ENCODE measurements around the gene IBSP. TPM values are rescaled to one million over a fixed set of nuclear protein-coding genes. Genes with fewer than 3 reads are reported as not detected.
A peak's percentile ranks its signal among the peaks of the same experiment; 100 is the strongest.

Gene IBSP
- not detected for polyA plus RNA-seq (ENCODE audit: insufficient read length)
- long read RNA-seq, donor 1 = 0 reads
- long read RNA-seq, donor 2 = 0 reads
- long read RNA-seq, donor 3 = 0 reads
- long read RNA-seq, donor 4 = 0 reads
- long read RNA-seq, donor 5 = 0 reads
- long read RNA-seq, donor 6 = 0 reads
- long read RNA-seq, donor 7 = 0 reads
- long read RNA-seq, donor 8 = 0 reads

DNA sequence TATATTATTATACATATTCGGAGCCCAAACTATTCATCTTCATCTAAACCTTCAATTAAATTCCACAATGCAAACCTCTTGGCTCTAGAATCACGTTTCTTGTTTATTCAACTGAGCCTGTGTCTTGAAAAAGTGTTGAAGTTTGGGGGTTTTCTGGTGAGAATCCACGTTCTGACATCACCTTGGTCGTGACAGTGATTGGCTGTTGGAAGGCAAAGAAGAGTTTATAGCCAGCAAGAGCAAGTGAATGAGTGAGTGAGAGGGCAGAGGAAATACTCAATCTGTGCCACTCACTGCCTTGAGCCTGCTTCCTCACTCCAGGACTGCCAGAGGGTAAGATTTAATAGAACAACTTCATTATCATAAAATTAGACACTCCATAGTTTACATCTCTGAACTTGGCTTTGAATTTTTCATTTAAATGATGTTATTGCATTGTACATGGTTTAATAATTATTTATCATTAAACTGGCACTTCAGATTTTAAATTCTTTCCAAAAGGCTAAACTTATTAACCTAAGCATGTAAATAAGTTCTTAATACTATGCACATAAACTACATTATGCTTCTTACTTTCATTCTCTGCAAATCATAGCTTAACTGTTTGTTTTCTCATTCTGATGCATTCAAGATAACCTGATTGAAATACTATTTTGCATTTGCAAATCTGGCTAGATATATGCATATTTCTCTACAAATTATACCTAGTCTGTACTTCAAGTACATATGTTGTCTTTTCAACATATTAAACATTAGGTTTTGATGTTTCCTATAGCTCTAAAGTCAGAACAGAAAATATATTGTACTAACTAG, at the start of gene IBSP:
IBSP (plus strand) TSS at position 254 of the 813 bp plus-strand sequence. CDS start 2,808 bp downstream, outside the sequence.
- DNase-seq = no peak

DNA sequence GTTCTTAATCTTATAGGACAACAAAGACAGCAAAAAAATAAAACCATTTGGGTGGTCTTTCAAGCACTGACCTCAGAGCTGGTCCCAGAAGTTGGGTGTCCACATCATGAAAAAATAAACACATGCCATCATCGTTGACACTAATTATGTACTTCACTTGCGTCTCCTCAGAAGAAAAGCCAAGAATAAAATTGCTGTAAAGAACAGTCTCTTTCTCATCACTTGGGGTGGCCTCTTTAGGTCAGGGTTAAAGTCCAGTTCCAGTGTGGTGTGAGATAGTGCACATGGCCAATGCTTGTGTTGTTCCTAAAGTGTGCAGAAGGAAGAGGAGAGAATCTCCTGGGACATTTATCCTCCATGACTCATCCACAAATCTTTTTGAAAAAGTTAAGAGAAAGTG, 49.5 kb upstream of the IBSP start:
- DNase-seq = peak; percentile 6

DNA sequence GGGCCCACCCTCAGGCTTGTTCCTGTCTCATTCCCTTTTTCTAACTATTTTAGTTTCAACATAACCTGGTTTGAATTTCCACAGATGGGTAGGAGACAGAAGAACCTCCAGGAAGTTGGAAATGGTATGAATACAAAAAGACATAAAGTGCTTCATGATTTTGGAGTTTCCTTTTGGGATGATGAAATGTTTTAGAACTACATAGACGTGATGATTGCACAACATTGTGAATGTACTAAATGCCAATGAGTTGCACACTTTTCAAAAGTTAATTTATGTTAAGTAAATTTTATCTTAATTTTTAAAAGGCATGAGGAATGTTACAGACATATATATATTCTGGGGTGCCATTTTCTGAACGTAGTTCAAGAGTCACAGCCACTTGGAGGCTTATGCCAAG, 41.1 kb upstream of the IBSP start:
- DNase-seq = no peak

DNA sequence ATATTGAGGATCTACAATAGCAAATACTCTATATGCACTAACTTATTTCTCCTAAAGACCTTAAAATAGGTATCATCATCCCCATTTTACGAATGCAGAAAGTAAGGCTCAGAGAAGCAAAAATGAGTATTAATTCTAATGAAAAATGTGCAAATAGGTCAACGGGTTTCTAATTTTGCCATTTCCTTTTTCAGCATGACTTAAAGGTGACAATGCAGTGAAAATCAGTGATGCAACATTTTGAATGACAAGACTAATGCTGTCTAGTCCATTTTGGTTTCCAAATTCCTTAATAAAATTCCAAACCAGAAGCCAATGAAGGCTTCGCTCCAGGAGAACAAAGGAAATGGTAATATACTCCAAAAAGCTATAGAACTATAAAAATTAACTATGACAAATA, 37.0 kb upstream of the IBSP start:
- DNase-seq = no peak

GRCh38 chr4:87781569-87781968, 17.8 kb upstream of the IBSP start:
- DNase-seq = no peak

DNA sequence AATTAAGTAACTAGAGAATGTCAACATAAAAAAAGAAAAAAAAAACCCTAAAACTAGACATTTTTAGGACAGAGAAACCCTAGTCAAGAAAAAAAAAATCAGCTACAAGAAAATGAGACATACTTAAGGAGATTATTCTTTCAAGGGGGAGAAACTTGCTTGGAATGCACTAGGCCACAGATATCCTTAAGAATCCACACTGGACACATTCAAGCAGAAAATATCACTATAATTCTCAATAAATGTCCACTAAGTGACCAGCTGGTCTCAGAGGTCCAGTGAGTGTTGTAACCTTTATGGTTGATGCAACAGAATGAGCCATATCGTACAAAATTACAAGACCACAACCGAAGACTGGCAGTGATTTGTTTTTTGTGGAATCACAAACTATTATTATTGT, 15.6 kb upstream of the IBSP start:
- no peak for DNase-seq

GRCh38 chr4:87785731-87786509, 13.4 kb upstream of the IBSP start:
- no peak for DNase-seq

DNA sequence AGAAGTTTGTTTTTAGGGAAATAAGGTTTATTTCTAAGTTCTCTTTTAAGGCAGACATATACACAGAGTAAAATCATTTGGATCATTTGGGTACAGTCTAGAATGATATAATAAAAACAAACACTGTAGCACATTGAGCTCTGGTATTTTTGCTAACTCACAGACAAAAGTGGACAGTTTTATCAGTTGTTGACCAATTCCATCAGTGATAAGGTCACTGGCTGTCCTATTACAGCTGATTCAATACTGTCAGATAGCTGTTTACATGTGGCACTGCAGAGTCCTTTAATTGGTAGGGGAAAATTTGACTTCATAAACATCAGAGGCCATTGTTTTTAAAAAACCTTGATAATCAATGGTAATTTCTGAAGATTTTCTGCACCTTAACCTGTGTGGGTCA, 3.5 kb downstream of the IBSP start:
- no peak for DNase-seq

GRCh38 chr4:87803421-87803820, 4.1 kb downstream of the IBSP start:
- DNase-seq = no peak

DNA sequence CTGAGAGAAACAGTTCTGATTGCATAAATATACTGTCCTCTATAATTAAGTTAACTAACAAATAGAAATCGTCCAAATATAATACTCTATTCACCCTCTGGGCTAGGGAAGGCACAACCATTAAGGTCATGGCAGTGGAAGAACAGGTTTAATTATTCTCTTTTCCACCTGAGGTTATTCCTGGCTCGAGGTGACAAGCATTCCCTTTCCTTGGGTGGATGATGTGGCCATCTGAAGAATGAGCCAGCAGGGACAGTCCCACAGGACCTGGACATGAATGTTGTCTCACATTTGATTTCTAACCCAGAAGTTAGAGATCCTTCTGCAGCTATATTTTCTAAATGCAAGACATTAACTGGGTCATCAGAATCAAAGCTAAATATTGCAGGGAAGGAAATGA, 5.5 kb downstream of the IBSP start:
- no peak for DNase-seq

- no peak for DNase-seq
These were observed 6.6 kb downstream of the IBSP start for GRCh38 chr4:87805971-87806370.

DNA sequence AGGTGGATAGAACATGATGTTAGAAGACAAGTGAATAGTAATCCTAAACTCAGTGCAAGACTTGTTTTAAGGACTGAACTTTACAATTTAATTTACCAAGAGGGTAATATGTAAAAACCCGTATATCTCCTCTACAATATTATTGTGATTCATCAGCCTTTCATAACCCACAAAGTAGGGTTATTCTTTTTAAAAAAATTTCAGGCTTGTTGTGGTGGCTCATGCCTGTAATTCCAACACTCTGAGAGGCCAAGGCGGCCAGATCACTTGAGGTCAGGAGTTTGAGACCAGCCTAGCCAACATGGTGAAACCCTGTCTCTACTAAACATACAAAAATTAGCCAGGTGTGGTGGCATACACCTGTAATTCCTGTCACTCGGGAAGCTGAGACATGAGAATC, 7.2 kb downstream of the IBSP start:
- no peak for DNase-seq

GRCh38 chr4:87807402-87807801, 8.0 kb downstream of the IBSP start:
- no peak for DNase-seq

DNA sequence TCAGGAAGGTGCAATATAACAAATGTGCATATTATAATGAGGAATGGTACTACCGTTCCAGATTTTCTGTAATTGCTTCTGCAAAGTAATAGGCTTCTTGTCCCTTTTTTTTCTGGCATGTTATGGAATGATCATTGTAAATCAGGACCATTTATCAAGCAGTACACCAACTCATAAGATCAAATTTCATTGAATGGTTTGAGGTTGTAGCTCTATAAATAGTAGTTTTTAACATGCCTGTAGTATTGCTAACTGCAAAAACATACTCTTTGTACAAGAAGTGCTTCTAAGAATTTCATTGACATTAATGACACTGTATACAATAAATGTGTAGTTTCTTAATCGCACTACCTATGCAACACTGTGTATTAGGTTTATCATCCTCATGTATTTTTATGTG, 12.6 kb downstream of the IBSP start:
- DNase-seq = no peak

DNA sequence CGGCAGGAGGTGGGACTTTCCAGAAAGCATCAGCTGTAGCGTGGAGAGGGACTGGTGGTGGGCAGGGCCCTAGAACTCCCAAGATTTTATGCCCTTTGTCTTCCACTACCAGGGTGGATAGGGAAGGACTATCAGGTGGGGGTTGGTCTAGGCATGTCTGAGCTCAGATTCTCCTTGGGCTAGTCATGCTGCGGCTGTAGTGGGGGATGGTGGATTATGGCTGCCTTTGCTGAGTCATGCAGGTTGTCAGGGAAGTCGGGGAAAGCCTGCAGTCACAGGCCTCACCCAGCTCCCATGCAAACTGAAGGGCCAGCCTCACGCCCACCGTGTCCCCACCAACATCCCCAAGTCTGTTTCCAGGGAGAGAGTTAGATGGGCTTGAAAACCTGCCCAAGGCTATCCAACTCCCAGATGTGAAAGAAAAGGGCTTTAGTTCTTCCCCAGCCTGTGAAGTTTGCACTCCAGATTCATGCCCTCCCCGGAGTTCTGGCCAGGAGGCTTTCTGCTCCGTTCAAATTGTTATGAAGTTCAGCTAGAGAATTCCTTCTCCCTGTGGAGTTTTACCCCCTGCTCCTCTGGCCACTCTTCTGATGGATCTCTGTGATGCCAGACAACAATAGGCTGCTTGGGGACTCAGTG, 20.0 kb downstream of the IBSP start:
- no peak for DNase-seq

- DNase-seq = no peak
These were observed 23.8 kb downstream of the IBSP start for GRCh38 chr4:87823200-87823599.

DNA sequence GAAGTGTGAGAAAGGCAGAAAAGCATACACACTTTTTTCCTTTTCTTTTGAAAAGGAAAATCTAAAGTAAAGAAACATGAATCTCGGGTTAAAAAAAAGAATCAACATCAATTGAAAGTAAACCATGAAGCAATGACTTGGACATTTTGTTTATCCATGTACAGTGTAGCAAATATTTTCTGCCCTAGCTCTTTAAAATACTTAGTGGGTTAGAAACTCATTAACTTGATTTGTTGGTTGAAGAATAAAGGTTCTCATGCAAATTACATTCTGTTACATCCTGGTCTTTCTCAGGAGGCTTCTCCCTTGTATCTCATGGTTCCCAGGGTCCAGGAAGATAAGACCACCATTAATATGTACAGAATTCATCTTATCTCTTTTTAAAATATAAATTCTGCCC, 24.4 kb downstream of the IBSP start:
- DNase-seq = no peak

DNA sequence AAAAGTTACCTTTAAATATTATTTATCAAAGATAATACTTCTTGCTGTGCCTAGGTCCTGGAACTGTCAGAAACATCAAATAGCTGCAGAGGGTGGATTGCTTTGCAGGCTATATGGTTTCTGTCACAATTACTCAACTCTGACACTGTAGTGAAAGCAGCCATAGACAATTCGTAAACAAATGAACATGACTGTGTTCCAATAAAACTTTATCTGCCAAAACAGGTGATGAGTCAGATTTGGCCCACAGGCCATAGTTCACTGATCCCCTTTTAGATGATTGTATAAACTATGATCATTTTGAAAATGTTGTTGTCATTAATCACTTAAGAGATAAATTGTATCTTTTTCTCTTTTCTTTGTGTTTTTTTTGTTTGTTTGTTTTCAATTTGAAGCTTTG, 25.0 kb downstream of the IBSP start:
- no peak for DNase-seq

GRCh38 chr4:87832669-87833068, 33.3 kb downstream of the IBSP start, which contains the start of gene MEPE:
Gene MEPE, plus strand, starts transcription at chr4:87832969. Its CDS starts 1,746 bp downstream, at chr4:87834715.
- DNase-seq = no peak

- DNase-seq = no peak
These were observed 35.0 kb downstream of the IBSP start for GRCh38 chr4:87834401-87834800.

- DNase-seq = no peak
These were observed 35.8 kb downstream of the IBSP start for GRCh38 chr4:87835197-87835596.

- no peak for DNase-seq
These were observed 36.4 kb downstream of the IBSP start for GRCh38 chr4:87835743-87836142.

GRCh38 chr4:87838205-87838604, 38.9 kb downstream of the IBSP start:
- no peak for DNase-seq
